ENCODE data around the gene CCDC137.

Gene CCDC137

GRCh38 chr17:81702934-81703746 lies 36.6 kb downstream of the CCDC137 start, which contains the start of gene MRPL12:
Gene MRPL12 (plus strand): TSS chr17:81703367. CDS start chr17:81703502, 135 bp downstream.
- peak; percentile 95 for DNase-seq

- DNase-seq, result peak; percentile 22
Observed at GRCh38 chr17:81703747-81704654, 37.5 kb downstream of the CCDC137 start.

GRCh38 chr17:81705518-81706231 lies 39.1 kb downstream of the CCDC137 start:
- no peak for DNase-seq

- no peak for DNase-seq
Observed at GRCh38 chr17:81706232-81706611, 39.7 kb downstream of the CCDC137 start.

- DNase-seq, result no peak
Observed at GRCh38 chr17:81706757-81707624, 40.5 kb downstream of the CCDC137 start.

- no peak for DNase-seq
Observed at GRCh38 chr17:81707725-81708646, 41.4 kb downstream of the CCDC137 start.

- DNase-seq, result no peak
Observed at GRCh38 chr17:81708739-81709185, 42.2 kb downstream of the CCDC137 start.

GRCh38 chr17:81710514-81711308 lies 44.2 kb downstream of the CCDC137 start:
- DNase-seq, result peak; percentile 33

GRCh38 chr17:81711814-81712467 lies 45.4 kb downstream of the CCDC137 start, which contains the start of gene SLC25A10:
Gene SLC25A10 (plus strand): TSS chr17:81712284. CDS start chr17:81712427, 143 bp downstream.
- DNase-seq, result peak; percentile 88

- no peak for DNase-seq
Observed at GRCh38 chr17:81712468-81713003, 46.0 kb downstream of the CCDC137 start.

GRCh38 chr17:81713004-81713555 lies 46.5 kb downstream of the CCDC137 start:
- DNase-seq, result no peak

- DNase-seq, result no peak
Observed at GRCh38 chr17:81713556-81714411, 47.2 kb downstream of the CCDC137 start.

GRCh38 chr17:81714412-81715106 lies 48.0 kb downstream of the CCDC137 start:
- DNase-seq, result no peak

- DNase-seq, result no peak
Observed at GRCh38 chr17:81715107-81715871, 48.8 kb downstream of the CCDC137 start.

- DNase-seq, result no peak
Observed at GRCh38 chr17:81715872-81716673, 49.5 kb downstream of the CCDC137 start.

Measured in activated CD4-positive, alpha-beta T cell treated with anti-CD3 and anti-CD28 coated beads, Interleukin-2, Interleukin-6, amounts not matched to agents 100 ng/mL and 50 ng/mL, durations not matched to agents 16 hours and 8 hours (primary cell).